HG03439 (cell line): Measurements from ENCODE around the gene PSMB1.

Experiments
- ATAC-seq: cut with Tn5 transposase; IDR thresholded peaks from one replicate; pipeline ENCODE4 v1.9.1; 2021; ENCODE audit warnings: mild to moderate bottlenecking, moderate library complexity; ENCODE audit not compliant: unreplicated experiment

The PSMB1 gene

DNA sequence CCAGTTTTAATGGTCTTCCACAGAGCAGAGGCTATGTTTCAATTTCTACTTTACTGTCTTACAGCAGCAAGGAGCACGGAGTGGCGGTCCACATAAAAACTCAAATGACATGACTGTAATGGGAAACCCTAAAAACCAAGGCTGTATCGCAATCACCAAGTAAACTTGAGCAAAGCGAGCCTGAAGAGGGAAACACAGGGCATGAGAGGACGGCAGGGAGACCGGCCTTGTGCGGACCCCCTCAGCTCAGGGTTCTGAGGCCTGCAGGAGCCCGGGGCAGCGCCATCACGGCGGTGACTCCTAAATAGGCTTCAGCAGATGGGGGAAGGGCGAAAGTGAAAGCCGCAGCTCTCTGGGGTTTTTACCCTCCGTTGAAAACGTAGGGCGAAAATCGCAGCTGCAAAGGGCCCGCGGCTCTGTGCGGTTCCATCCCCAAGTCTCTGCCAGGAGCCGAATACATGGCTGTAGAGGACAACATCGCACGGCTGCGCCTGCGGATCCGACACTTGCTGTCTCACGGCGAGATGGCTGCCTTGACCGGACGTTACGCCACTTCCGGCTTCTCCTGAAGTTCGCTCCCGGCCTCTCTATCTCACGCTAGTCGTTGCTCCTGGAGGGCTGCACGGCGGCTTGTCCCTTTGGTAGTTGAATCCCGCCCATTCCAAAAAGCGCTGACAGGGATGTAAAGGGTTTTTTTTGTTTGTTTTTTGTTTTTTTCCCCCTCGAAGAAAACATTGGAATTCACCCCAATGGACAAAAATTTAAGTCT is at the start of gene PSMB1:
Gene PSMB1 (minus strand): TSS at position 543 of the 769 bp plus-strand sequence. CDS start 65 bp downstream, at position 478.
- peak; percentile 56 for ATAC-seq

- no peak for ATAC-seq
Measured at GRCh38 chr6:170597278-170597677, 44.2 kb upstream of the PSMB1 start.

GRCh38 chr6:170596426-170596825 is 43.3 kb upstream of the PSMB1 start:
- ATAC-seq, result no peak

GRCh38 chr6:170590725-170591124 is 37.6 kb upstream of the PSMB1 start:
- ATAC-seq, result no peak

- peak; percentile 39 for ATAC-seq
Measured at GRCh38 chr6:170584954-170585498, 31.9 kb upstream of the PSMB1 start.

DNA sequence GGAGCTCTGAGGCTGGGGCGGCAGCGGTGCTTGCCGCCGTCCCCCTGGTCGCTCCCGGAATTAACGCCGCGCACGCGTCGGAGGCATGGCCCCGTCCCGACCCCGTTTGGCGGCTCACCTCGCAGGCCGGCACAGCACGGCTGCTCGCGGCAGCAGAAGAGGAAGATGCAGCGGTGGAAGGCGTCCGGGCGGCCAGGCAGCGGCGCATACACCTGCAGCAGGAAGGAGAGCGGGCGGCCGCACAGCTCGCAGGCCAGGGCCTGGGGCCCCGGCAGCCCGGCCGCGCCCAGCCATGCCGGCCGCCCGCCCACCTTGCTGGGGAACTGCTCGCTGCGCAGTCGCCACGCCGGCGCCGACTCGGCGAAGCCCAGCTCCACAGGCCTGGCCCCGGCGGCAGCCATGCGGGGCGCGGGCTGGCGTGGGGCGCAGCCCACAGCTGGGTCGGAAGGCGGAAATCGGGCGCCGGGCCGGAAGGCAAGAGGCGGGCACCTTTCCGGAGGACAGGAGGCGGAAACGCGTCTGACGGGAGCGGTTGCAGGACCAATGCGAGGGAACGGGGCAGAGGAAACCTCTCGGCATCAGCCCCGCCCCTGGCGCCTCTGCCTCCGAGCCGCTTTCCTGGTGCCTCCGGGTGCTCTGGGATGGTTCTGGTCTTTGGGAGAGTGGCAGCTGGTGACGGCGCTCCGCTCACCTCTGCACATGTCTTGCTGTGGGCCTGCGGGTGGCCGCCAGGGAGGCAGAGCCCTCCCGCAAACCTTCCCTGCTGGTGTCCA is 31.3 kb upstream of the PSMB1 start, which contains the start of gene PDCD2:
Gene PDCD2 (minus strand): TSS at position 457 of the 773 bp plus-strand sequence. CDS start 56 bp downstream, at position 401.
- ATAC-seq, result peak; percentile 99

DNA sequence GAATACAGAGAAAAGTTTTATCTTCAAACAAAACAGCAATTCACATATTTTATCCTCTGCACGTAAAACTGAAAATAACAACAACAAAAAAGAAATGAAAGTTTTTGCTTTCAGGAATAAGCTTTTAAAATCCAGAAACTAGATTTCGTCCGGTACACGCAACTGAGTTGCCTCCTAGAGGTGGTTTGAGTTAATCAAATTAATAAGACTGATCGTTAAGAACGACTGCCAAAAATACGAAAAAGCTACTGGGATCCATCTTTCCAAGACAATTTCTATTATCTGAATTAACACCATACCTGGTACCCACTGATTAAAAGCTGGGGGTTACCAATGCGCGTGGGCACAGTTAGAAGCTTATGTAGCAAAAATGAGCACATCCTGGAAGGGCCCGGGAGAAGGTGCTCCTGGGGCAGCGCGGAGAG is 30.7 kb upstream of the PSMB1 start:
- ATAC-seq, result no peak

GRCh38 chr6:170578909-170579308 is 25.8 kb upstream of the PSMB1 start:
- ATAC-seq, result no peak

- no peak for ATAC-seq
Measured at GRCh38 chr6:170575250-170575649, 22.1 kb upstream of the PSMB1 start.

DNA sequence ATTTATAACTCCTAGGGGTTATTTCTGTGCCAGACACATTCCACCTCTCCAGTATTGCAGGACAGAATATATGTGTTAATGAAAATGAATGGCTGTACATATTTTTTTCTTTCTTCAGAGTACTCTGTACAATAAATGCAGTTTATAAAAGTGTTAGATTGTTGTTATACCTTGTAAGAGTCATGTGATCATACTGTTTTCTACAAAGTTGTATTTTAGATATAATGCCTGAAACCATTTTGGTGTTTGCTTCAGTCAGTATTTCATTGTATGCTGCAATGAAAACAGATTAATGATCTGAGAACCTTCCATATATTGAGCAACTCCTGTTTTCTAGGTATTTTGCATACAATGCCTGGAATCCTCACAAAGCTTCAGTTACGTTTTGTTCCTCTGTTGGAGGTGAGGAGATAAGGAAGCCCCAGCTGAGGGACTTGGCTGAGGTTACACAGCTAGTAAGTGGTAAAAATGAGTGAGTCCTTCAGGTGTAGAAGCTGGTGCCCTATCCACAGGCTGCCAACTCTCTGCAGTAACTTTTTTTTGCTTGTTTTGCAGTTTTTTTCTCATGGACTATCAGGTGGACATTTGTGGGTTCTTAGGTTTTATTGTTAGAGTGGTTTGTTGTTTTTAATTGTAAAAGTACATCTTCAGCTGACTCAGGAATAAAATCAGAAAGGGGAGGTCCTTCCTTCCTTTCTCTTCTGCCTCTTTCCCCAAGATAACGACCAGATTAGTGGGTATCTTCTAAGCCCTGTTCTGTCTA is 19.8 kb upstream of the PSMB1 start:
- no peak for ATAC-seq

GRCh38 chr6:170564936-170565530 is 11.9 kb upstream of the PSMB1 start:
- ATAC-seq, result no peak

- no peak for ATAC-seq
Measured at GRCh38 chr6:170561555-170561954, 8.4 kb upstream of the PSMB1 start.

DNA sequence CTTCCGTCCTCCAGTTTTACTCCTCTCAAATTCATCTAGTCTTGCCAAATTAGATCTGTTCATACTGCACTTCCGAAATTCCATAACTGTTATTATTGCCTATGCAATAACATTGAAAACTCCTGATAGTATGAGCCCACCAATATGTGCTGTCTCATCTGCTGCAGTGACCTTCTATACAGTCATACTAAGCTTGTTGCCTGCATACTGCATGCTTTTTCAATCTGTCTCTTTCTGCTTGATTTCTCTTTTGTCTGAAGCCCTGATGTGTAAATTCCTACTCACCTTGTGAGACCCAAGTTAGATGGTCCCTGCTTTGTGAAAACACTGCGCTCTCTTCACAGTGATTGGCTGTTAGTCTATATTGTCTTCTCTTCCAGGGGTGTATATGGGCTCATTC is 2.2 kb upstream of the PSMB1 start:
- ATAC-seq, result no peak

DNA sequence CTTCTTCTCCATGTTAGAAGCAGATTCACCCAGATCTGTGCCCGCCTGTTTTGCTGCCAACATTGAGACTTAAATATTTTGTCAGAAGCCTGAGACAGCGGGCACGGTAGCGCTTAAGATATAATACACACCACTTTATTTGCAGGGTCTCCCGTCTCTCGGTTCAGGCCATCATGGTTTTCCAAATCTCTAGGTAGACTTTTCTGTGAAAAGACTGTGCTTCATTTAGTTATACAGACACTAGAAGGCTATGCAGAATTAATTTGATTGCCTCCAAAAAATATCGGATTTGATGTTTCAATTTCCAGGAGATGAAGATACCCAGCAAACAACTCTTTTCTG is 1.7 kb upstream of the PSMB1 start:
- no peak for ATAC-seq

GRCh38 chr6:170554013-170554795 is 1.1 kb upstream of the PSMB1 start, which contains the start of gene TBP:
TBP (plus strand) TSS chr6:170554369; CDS start chr6:170557030, 2,661 bp downstream.
- ATAC-seq, result peak; percentile 92

DNA sequence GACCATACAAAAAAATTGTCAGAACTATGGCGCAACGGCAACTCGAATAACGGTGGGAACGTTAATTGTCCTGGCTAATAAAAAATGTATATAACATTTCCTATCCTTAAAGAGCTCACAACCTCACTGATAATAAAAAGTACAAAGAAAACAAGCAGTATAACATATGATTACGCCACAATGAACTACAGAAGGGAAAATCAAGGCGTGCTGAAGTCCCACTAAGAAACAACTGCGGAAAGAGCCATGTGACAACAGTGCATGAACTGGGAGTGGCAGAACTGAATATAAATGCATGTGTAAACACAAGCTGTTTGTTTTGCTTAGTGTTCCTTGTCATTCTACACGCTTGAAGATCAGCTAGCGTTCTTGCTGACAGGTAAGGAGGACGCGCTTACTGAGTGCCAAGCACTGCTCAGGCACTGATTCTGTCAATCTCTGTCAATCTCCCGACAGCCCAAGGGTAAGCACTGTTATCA is 466 bp upstream of the PSMB1 start:
- ATAC-seq, result peak; percentile 34

GRCh38 chr6:170545405-170545804 is 7.7 kb downstream of the PSMB1 start:
- no peak for ATAC-seq

DNA sequence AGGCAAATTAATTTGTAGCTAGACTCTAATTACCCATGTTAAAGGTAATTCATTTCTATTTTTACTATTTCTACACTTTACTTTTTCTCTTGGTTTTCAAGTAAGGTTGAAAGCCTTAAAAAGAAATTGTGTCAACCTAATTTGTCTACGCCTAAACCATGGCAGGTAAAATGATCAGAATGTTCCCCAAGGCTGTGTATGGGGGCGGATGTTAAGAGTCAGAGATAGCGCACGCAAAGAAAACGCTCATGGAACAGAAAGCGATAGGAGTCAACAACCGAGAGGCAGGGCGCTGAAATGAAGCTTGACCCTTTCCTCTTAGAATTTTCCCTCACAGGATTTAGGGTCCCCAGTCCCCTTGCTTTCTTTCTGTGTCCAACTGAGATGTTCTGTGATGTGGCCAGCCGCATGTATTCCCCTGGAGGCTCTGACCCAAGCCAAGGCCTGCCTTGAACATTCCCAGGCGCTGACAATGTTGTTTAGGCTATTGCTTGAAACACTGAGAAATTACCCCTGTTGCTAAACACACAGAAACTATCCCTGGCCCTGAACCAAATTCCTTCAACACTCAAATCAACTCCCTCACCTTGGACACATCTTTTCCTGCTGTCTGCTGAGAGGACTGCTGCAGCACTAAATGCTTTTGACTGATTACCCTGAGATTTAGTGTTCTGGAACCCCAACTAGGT is 10.9 kb downstream of the PSMB1 start:
- ATAC-seq, result no peak

- no peak for ATAC-seq
Measured at GRCh38 chr6:170537329-170537728, 15.8 kb downstream of the PSMB1 start.
